Right atrium auricular region (tissue), 2 donors: ENCODE measurements around the gene LIFR. TPM values are rescaled to one million over a fixed set of nuclear protein-coding genes. Genes with fewer than 3 reads are reported as not detected.
A peak's percentile ranks its signal among the peaks of the same experiment; 100 is the strongest.

Experiments
- DNase-seq: peaks from one replicate; pipeline ENCODE4 v3.0.0-alpha.2; 2019; ENCODE audit warnings: low spot score
- H3K27ac ChIP-seq, 2 donors: fragments of 200-600 bp; sonication (generic); 1 replicate in 1 of 2; 2 replicates in 1 of 2; pipeline ENCODE4 v1.5.1; 2016 to 2019
- H3K27me3 ChIP-seq, 2 donors: fragments of 200-600 bp; sonication (generic); one replicate each; pipeline versions ENCODE4 v1.5.1 to v1.6.0; 2017 to 2019
- H3K36me3 ChIP-seq: fragments of 200-600 bp; sonication (generic); one replicate; pipeline ENCODE4 v1.5.1; 2016
- H3K4me1 ChIP-seq, 2 donors: fragments of 200-600 bp; sonication (generic); one replicate each; pipeline versions ENCODE4 v1.5.1 to v1.6.0; 2017 to 2019
- H3K4me3 ChIP-seq, 2 donors: fragments of 200-600 bp; sonication (generic); 1 replicate in 1 of 2; 2 replicates in 1 of 2; pipeline ENCODE4 v1.5.1; 2017 to 2019; ENCODE audit warnings: mild to moderate bottlenecking in 1 of 2, moderate library complexity in 1 of 2
- H3K9me3 ChIP-seq, 2 donors: fragments of 200-600 bp; sonication (generic); one replicate each; pipeline ENCODE4 v1.5.1; 2019
- total RNA-seq, 2 donors: library from RNA; depleted of rRNA; stranded (reverse); fragments of >200 nt; gene quantifications; one replicate each; pipeline ENCODE4 v1.1.0, GENCODE V29; 2016
- TF ChIP-seq, protein P1 (sequence below), 2 donors: fragments of 200-600 bp; sonication (generic); IDR thresholded peaks; one replicate each; pipeline ENCODE4 v1.5.1; 2019; ENCODE audit warnings: antibody characterized with exemption in 2 of 2

Gene LIFR
- total RNA-seq, 2 donors from 2014 or later = 38.9 to 58.0 TPM

DNA sequence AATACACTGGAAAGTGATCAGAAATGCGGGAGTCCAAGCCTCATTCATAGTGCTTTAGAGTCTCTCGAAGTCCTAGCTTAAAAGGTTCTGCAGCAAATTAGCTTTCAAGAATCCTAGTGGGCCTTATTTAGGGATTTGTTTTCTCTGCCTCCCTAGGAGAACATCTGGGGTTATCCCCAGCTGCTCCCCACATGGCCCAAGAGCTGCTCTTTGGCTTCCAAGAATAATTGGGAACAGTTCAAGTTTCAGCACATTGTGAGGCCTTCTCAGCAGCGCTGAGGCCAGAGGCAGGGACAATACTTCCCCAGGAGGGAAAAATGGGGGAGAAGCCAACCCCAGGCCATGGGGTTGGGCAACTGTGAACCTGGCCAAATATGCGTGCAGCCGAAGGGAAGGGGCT lies 108.7 kb downstream of the LIFR start:
- Histone ChIP-seq H3K4me1 (peaks cover 0 to 29% of the 10 kb centered on the region in 2 donors), H3K36me3 (no peaks in the 10 kb centered on the region), H3K9me3 (no peaks in the 10 kb centered on the region), H3K27me3 (no peaks in the 10 kb centered on the region), H3K27ac (no peak overlapping the region), H3K4me3 (no peak overlapping the region)
- TF ChIP-seq, protein P1, sequence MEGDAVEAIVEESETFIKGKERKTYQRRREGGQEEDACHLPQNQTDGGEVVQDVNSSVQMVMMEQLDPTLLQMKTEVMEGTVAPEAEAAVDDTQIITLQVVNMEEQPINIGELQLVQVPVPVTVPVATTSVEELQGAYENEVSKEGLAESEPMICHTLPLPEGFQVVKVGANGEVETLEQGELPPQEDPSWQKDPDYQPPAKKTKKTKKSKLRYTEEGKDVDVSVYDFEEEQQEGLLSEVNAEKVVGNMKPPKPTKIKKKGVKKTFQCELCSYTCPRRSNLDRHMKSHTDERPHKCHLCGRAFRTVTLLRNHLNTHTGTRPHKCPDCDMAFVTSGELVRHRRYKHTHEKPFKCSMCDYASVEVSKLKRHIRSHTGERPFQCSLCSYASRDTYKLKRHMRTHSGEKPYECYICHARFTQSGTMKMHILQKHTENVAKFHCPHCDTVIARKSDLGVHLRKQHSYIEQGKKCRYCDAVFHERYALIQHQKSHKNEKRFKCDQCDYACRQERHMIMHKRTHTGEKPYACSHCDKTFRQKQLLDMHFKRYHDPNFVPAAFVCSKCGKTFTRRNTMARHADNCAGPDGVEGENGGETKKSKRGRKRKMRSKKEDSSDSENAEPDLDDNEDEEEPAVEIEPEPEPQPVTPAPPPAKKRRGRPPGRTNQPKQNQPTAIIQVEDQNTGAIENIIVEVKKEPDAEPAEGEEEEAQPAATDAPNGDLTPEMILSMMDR (IDR thresholded peaks at IDR 0.05) = no peak
- DNase-seq = no peak

GRCh38 chr5:38447056-38447455 lies 109.4 kb downstream of the LIFR start:
- no peak overlapping the region for H3K4me3 ChIP-seq
- H3K4me1 ChIP-seq = peaks cover 0 to 29% of the 10 kb centered on the region in 2 donors
- no peaks in the 10 kb centered on the region for H3K36me3 ChIP-seq
- TF ChIP-seq, protein P1 (IDR thresholded peaks at IDR 0.05) = no peak
- no peak overlapping the region for H3K27ac ChIP-seq
- H3K27me3 ChIP-seq = no peaks in the 10 kb centered on the region
- no peaks in the 10 kb centered on the region for H3K9me3 ChIP-seq
- DNase-seq = no peak

DNA sequence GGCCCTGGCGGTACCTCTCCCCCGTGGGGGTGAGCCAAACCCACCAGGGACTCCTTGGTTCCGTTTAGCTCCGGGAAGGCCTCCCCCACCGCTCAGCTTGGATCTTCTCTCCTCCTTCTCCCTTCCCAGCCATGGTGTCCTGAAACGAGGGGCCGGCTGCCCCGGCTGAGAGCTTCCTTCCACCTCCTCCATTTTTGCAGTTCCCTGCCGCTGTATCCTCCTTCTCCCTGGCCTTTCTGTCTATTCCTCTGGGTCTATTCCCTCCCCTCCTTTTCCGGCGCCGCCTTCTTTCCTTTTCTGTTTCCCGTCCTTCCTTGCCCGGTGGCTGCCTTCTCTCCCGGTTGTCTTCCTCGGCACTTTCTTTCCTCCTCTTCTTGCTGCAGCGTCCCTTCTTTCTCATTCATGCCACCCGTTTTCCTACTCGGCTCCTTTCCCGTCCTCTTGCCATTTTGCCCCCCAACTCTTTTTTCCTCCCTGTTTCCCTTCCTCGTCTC lies 110.4 kb downstream of the LIFR start:
- Histone ChIP-seq H3K9me3 (no peaks in the 10 kb centered on the region), H3K27me3 (no peaks in the 10 kb centered on the region), H3K4me3 (peak overlapping the region; percentile 12 to 34), H3K36me3 (no peaks in the 10 kb centered on the region), H3K27ac (peak overlapping the region; percentile 23 to 51), H3K4me1 (peaks cover 0 to 26% of the 10 kb centered on the region in 2 donors)
- TF ChIP-seq, protein P1 (IDR thresholded peaks at IDR 0.05) = no peak
- DNase-seq = no peak

DNA sequence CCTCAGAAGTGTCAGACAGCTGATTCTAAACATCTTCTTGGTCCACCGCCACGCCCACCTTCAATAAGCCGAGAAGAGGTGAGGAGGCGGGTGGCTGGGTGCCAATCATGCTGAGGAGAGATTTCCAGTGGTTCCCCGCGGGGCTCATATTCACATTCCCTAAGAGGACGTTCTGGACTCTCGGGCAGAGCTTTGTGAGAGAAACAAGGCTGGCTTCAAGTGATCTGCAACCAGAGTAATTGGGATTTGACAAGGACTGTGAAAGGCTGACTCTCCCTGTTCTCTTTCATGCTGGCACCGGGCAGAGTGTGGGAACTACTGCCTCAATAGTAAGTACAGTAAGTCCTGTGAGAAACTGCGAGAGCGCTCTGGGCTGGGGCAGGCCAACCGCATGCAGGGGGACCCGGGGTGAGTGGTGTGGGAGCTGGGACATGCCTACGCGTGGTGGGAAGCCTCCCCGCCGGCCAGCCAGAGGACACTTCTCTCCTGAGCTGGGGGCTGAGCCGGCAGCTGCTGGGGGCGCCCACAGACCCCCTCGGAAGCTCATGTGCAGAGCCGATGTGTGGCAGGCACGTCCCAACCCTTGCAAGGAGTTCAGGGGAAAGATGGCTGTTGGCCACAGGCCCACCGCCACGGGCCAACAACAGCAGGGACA lies 110.9 kb downstream of the LIFR start:
- no peaks in the 10 kb centered on the region for H3K36me3 ChIP-seq
- H3K4me3 ChIP-seq = peak overlapping the region; percentile 12 to 34
- peak overlapping the region; percentile 23 to 51 for H3K27ac ChIP-seq
- H3K27me3 ChIP-seq = no peaks in the 10 kb centered on the region
- H3K4me1 ChIP-seq = peaks cover 0 to 25% of the 10 kb centered on the region in 2 donors
- DNase-seq = no peak
- H3K9me3 ChIP-seq = no peaks in the 10 kb centered on the region
- TF ChIP-seq, protein P1 (IDR thresholded peaks at IDR 0.05) = no peak

GRCh38 chr5:38443390-38443789 lies 113.1 kb downstream of the LIFR start:
- H3K4me1 ChIP-seq = peaks cover 0 to 17% of the 10 kb centered on the region in 2 donors
- H3K27me3 ChIP-seq = no peaks in the 10 kb centered on the region
- no peak for DNase-seq
- TF ChIP-seq, protein P1 (IDR thresholded peaks at IDR 0.05) = no peak
- no peaks in the 10 kb centered on the region for H3K36me3 ChIP-seq
- H3K9me3 ChIP-seq = no peaks in the 10 kb centered on the region
- no peak overlapping the region for H3K4me3 ChIP-seq
- H3K27ac ChIP-seq = no peak overlapping the region

DNA sequence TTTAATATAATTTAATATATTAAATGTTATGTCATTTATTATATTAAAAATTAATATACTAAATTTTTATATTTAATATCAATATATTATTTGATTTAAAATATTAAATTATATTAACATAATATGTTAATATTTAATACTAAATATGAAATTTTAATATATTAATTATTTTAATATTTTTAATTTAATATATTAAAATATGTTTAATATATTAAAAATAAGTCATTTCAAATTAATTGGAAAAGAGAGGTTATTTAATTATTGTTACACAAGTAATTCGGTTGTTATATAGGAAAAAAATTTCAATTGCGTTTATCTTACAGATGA lies 114.2 kb downstream of the LIFR start:
- no peaks in the 10 kb centered on the region for H3K27me3 ChIP-seq
- DNase-seq = no peak
- no peaks in the 10 kb centered on the region for H3K36me3 ChIP-seq
- H3K4me3 ChIP-seq = no peak overlapping the region
- no peak overlapping the region for H3K27ac ChIP-seq
- H3K4me1 ChIP-seq = peaks cover 0 to 11% of the 10 kb centered on the region in 2 donors
- TF ChIP-seq, protein P1 (IDR thresholded peaks at IDR 0.05) = no peak
- no peaks in the 10 kb centered on the region for H3K9me3 ChIP-seq
